ENCODE results near the gene ORMDL3. TPM values are rescaled to one million over a fixed set of nuclear protein-coding genes. Genes with fewer than 3 reads are reported as not detected.
A peak's percentile ranks its signal among the peaks of the same experiment; 100 is the strongest.

Gene ORMDL3
- total RNA-seq, 8 experiments from 2014 or later = 35.8 to 101 (median 46.1) TPM

DNA sequence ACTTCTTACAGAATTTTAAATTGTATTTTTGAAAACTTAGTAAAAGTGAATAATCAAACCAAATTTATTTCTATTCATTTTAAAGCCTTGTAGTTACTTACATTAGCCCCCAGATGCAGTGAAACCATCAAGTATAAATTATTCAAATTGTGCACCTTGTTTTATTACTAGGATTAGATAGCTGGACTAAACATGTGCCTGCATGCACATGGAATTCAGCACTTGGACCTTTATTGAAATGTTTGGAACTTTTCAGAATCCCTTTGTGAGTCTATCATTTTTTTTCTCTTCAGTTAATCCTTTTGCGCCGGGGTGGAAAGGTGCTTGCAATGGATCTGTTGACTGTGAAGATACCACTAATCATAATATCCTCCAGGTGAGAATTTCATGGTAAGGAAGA lies 54.6 kb downstream of the ORMDL3 start:
- in situ Hi-C loops (cut with MboI; ENCODE audit: low pct_unique_long_range_greater_than_20kb in 2 of 9, low sequenced_read_pairs in 9 of 9, unreplicated experiment in 9 of 9) = no loop called here
- no peak overlapping the region for H3K27ac ChIP-seq
- H3K4me1 ChIP-seq (replicated peaks in 1 of 2) = no peaks in the 10 kb centered on the region
- no peak overlapping the region for H3K4me3 ChIP-seq
- ATAC-seq (replicated peaks in 6 of 8) = peak in 2 of 8 experiments; percentile 43 to 58
- WGBS, 10 experiments = 6 to 100% (median 85%) methylated on average over 2 of the region's 2 CpGs; no CpG with 5 or more reads in 1 of the 10 experiments

GRCh38 chr17:39871801-39872200 lies 55.6 kb downstream of the ORMDL3 start:
- in situ Hi-C loops (cut with MboI; ENCODE audit: low pct_unique_long_range_greater_than_20kb in 2 of 9, low sequenced_read_pairs in 9 of 9, unreplicated experiment in 9 of 9) = no loop called here
- ATAC-seq (replicated peaks in 6 of 8) = no peak
- WGBS, 10 experiments = 20 to 75% (median 50%) methylated on average over 1 to 2 of the region's 2 CpGs; no CpG with 5 or more reads in 1 of the 10 experiments

More at GRCh38 chr17:39871801-39872200, 55.6 kb downstream of the ORMDL3 start:
- H3K4me3 ChIP-seq = no peak overlapping the region
- H3K27ac ChIP-seq = no peak overlapping the region
- H3K4me1 ChIP-seq (replicated peaks in 1 of 2) = no peaks in the 10 kb centered on the region

Other genes with a start within 250 kb of the ORMDL3 start
- 10 to 100 TPM in 4 of 8 experiments, 1 to 10 TPM in 4; 4.6 to 16.6 (median 8.1) TPM for gene PGAP3, start 239.5 kb downstream of the ORMDL3 start, total RNA-seq
- gene ERBB2, start 227.5 kb downstream of the ORMDL3 start, total RNA-seq = 10 to 100 TPM in 7 of 8 experiments, 1 to 10 TPM in 1; 7.0 to 54.7 (median 15.9) TPM
- 10 to 100 TPM; 27.2 to 59.3 (median 40.5) TPM for gene MIEN1, start 197.1 kb downstream of the ORMDL3 start, total RNA-seq
- 1 to 10 TPM in 4 of 8 experiments, under 1 TPM in 1, not detected in 3; 0.83 to 2.6 (median 1.8) TPM for gene GRB7, start 189.7 kb downstream of the ORMDL3 start, total RNA-seq
- gene IKZF3, start 63.3 kb downstream of the ORMDL3 start, total RNA-seq = 1 to 10 TPM in 1 of 8 experiments, under 1 TPM in 6, not detected in 1; under 0.01 to 1.7 (median 0.19) TPM
- gene ZPBP2, start 59.4 kb downstream of the ORMDL3 start, total RNA-seq = under 1 TPM in 1 of 8 experiments, not detected in 7; 0.14 TPM
- gene GSDMB, start 9.0 kb downstream of the ORMDL3 start, total RNA-seq = 10 to 100 TPM in 2 of 8 experiments, 1 to 10 TPM in 6; 2.9 to 12.0 (median 6.5) TPM
- under 1 TPM in 1 of 8 experiments, not detected in 7; 0.52 TPM for gene LRRC3C, start 131 bp upstream of the ORMDL3 start, total RNA-seq
- gene GSDMA, start 35.4 kb upstream of the ORMDL3 start, total RNA-seq = under 1 TPM in 3 of 8 experiments, not detected in 5; 0.09 to 0.33 (median 0.17) TPM
- gene PSMD3, start 53.2 kb upstream of the ORMDL3 start, total RNA-seq = 100 to 1,000 TPM in 4 of 8 experiments, 10 to 100 TPM in 4; 71.7 to 130 (median 104) TPM
- 1 to 10 TPM in 3 of 8 experiments, under 1 TPM in 2, not detected in 3; 0.22 to 2.2 (median 1.3) TPM for gene CSF3, start 87.8 kb upstream of the ORMDL3 start, total RNA-seq
- 10 to 100 TPM; 28.3 to 75.7 (median 54.9) TPM for gene MED24, start 126.8 kb upstream of the ORMDL3 start, total RNA-seq
- 10 to 100 TPM in 7 of 8 experiments, 1 to 10 TPM in 1; 7.2 to 66.4 (median 34.8) TPM for gene THRA, start 135.4 kb upstream of the ORMDL3 start, total RNA-seq
- gene NR1D1, start 173.0 kb upstream of the ORMDL3 start, total RNA-seq = 10 to 100 TPM in 1 of 8 experiments, 1 to 10 TPM in 4, under 1 TPM in 3; 0.60 to 12.7 (median 2.7) TPM
- 10 to 100 TPM; 38.9 to 89.2 (median 75.5) TPM for gene MSL1, start 194.4 kb upstream of the ORMDL3 start, total RNA-seq
- gene CASC3, start 212.9 kb upstream of the ORMDL3 start, total RNA-seq = 10 to 100 TPM; 23.2 to 73.1 (median 54.4) TPM
- 1 to 10 TPM; 5.3 to 8.0 (median 6.7) TPM for gene RAPGEFL1, start 249.9 kb upstream of the ORMDL3 start, total RNA-seq